Prostate gland (tissue), 2 donors: ENCODE results near the gene GSS.

Experiments
- CTCF ChIP-seq, 4 experiments: fragments of 200-600 bp in 2 of 4; fragments of 450-650 bp in 2 of 4; sonication (generic) in 2 of 4; IDR thresholded peaks; 1 replicate in 3 of 4; 2 replicates in 1 of 4; pipeline ENCODE4 v1.5.1; 2016 to 2019; ENCODE audit warnings: antibody characterized with exemption in 4 of 4, mild to moderate bottlenecking in 2 of 4, moderate library complexity in 2 of 4
- POLR2A ChIP-seq: fragments of 450-650 bp; IDR thresholded peaks from one replicate; pipeline ENCODE4 v1.6.1; 2016; ENCODE audit warnings: antibody characterized with exemption, mild to moderate bottlenecking

- TF ChIP-seq CTCF (IDR thresholded peaks at IDR 0.05) (no peak), POLR2A (no peak)
Observed at GRCh38 chr20:34940081-34940481, 15.5 kb downstream of the GSS start.
